ENCODE results near the gene LDHAL6B.

DNA sequence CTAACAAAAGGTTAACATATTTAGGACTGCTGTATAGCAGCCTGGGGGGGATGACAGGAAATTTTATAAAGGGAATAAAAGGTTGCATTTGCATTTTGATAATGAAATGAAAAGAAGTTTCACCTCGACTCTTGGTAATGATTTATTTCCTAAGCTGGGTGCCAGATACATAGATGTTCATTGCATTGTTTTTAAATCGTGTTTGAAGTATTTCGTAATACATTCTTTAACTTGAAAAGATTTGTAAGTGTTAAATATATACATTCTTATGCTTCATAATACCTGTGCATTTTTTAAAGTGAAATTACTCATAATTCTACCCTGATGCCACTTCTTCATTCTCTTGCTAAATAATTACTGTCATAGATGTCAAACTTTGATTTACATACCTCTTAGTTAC lies 22.8 kb downstream of the LDHAL6B start:
- TF ChIP-seq POLR2A (IDR thresholded peaks at IDR 0.05): no peak
- TF ChIP-seq CTCF (IDR thresholded peaks at IDR 0.05): no peak
